ENCODE measurements around the gene PPIF.

- TF ChIP-seq POLR2A (IDR thresholded peaks at IDR 0.05) (no peak), CTCF (IDR thresholded peaks at IDR 0.05 in 4 of 5, conservative IDR thresholded peaks at IDR 0.05 in 1 of 5) (no peak)
These were observed 28.0 kb upstream of the PPIF start for GRCh38 chr10:79319115-79319771.

Data from gastrocnemius medialis (tissue), 4 donors.